GM23248 (cell line): Measurements from ENCODE around the gene PQBP1. TPM values are rescaled to one million over a fixed set of nuclear protein-coding genes. Genes with fewer than 3 reads are reported as not detected.
"Not testable (repeated sequence)": the region's sequence is repeated elsewhere in the genome, so short reads cannot be mapped to it uniquely, and the experiment has no call there.

Experiments
- DNase-seq: peaks from one replicate; pipeline ENCODE4 v3.0.0-alpha.2; 2015
- H2AFZ ChIP-seq: fragments of 200-600 bp; sonication (generic); 2 replicates; pipeline ENCODE4 v1.6.1; 2016; ENCODE audit warnings: antibody characterized with exemption
- H3F3A ChIP-seq: fragments of 200-600 bp; sonication (generic); 2 replicates; pipeline ENCODE4 v1.6.1; 2016; ENCODE audit warnings: mild to moderate bottlenecking, antibody characterized with exemption, mixed run types; ENCODE audit not compliant: insufficient read depth
- H3K27ac ChIP-seq: fragments of 200-600 bp; sonication (generic); 2 replicates; pipeline ENCODE4 v1.5.1; 2016; ENCODE audit warnings: mild to moderate bottlenecking
- H3K27me3 ChIP-seq: fragments of 200-600 bp; sonication (generic); replicated peaks from 2 replicates; pipeline ENCODE4 v1.6.1; 2016; ENCODE audit warnings: mild to moderate bottlenecking; ENCODE audit not compliant: insufficient read depth
- H3K36me3 ChIP-seq: fragments of 200-600 bp; sonication (generic); 2 replicates; pipeline ENCODE4 v1.6.1; 2016; ENCODE audit warnings: low read depth, mild to moderate bottlenecking
- H3K4me1 ChIP-seq: fragments of 200-600 bp; sonication (generic); 2 replicates; pipeline ENCODE4 v1.6.1; 2016; ENCODE audit warnings: mild to moderate bottlenecking; ENCODE audit not compliant: insufficient read depth
- H3K4me2 ChIP-seq: fragments of 200-600 bp; sonication (generic); one replicate; pipeline ENCODE4 v1.6.1; 2016; ENCODE audit warnings: mild to moderate bottlenecking; ENCODE audit not compliant: unreplicated experiment
- H3K4me3 ChIP-seq: fragments of 200-600 bp; sonication (generic); 2 replicates; pipeline ENCODE4 v1.5.1; 2016; ENCODE audit warnings: mild to moderate bottlenecking
- H3K79me2 ChIP-seq: fragments of 200-600 bp; sonication (generic); 2 replicates; pipeline ENCODE4 v1.6.1; 2016; ENCODE audit warnings: mild to moderate bottlenecking; ENCODE audit not compliant: insufficient read depth
- H3K9ac ChIP-seq: fragments of 200-600 bp; sonication (generic); 2 replicates; pipeline ENCODE4 v1.6.1; 2016; ENCODE audit warnings: mild to moderate bottlenecking
- H3K9me2 ChIP-seq: fragments of 200-600 bp; sonication (generic); 2 replicates; pipeline ENCODE4 v1.6.1; 2016; ENCODE audit warnings: mixed run types, mild to moderate bottlenecking, moderate library complexity; ENCODE audit not compliant: insufficient read depth
- H3K9me3 ChIP-seq: fragments of 200-600 bp; sonication (generic); one replicate; pipeline ENCODE4 v1.6.1; 2017; ENCODE audit warnings: low read depth
- H4K20me1 ChIP-seq: fragments of 200-600 bp; sonication (generic); 2 replicates; pipeline ENCODE4 v1.6.0; 2016; ENCODE audit not compliant: insufficient read depth
- EZH2 ChIP-seq: fragments of 200-600 bp; sonication (generic); IDR thresholded peaks from 2 replicates; pipeline ENCODE4 v1.6.1; 2018; ENCODE audit warnings: antibody characterized with exemption, mild to moderate bottlenecking; ENCODE audit not compliant: insufficient read depth, poor library complexity, severe bottlenecking
- EZH2phosphoT487 ChIP-seq: fragments of 200-600 bp; sonication (generic); IDR thresholded peaks from 2 replicates; pipeline ENCODE4 v1.6.1; 2018; ENCODE audit warnings: antibody characterized with exemption, moderate library complexity, mild to moderate bottlenecking, low read depth; ENCODE audit not compliant: insufficient read depth
- WGBS, 2 experiments: methylation state at CpG; one replicate each; pipeline ENCODE4 v1.1.6; 2015 to 2017; ENCODE audit warnings: low lambda C conversion rate in 2 of 2, low coverage in 1 of 2; ENCODE audit errors: missing lambda C conversion rate in 2 of 2; 5-methylcytosine and 5-hydroxymethylcytosine counted together
- in situ Hi-C: fragments of 300-500 bp; cut with MboI; formaldehyde crosslinking; loops from 2 replicates; pipeline ENCODE4 v1.15.0; 2020
- polyA plus RNA-seq: library from polyadenylated mRNA; unstranded; fragments of >200 nt; fragmentation: Nextera tagmentation; extraction: Ambion mirVana; gene quantifications from 2 replicates; pipeline ENCODE4 v1.2.1, GENCODE V29; 2016
- total RNA-seq: library from RNA; depleted of rRNA; stranded (reverse); fragments of >200 nt; shearing (Covaris generic); gene quantifications from 2 replicates; pipeline ENCODE4 v1.2.3, GENCODE V29; 2014

PQBP1 gene
- total and polyA plus RNA-seq, 2 experiments from 2014 or later = 30.3 to 45.4 TPM

DNA sequence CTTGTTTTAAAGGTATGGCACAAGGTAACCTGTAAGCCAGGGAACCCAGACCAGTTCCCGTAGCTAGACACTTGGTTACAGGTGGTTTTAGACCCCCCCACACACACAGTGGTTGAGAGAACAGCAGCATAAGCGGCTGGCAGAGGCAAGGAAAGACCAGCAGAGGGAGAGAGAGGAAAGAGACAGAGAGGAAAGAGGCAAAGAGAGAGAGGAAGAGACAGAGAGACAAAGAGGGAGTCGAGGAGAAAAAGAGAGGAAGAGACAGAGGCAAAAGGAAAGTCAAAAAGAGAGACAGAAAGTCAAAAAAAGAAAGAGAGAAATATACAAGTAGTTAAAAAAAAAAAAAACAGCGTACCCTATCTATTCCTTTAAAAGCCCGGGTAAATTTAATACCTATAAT lies 42.8 kb upstream of the PQBP1 start:
- 36 to 46% methylated on average over 4 to 5 of the region's 5 CpGs for WGBS, 2 experiments
- H3K9me3 ChIP-seq = no peaks in the 10 kb centered on the region
- no peaks in the 10 kb centered on the region for H3K79me2 ChIP-seq
- no peaks in the 10 kb centered on the region for H3K9me2 ChIP-seq
- no peaks in the 10 kb centered on the region for H3K27me3 ChIP-seq
- DNase-seq = no peak
- no peaks in the 10 kb centered on the region for H3F3A ChIP-seq
- no peak overlapping the region for H3K4me3 ChIP-seq
- H3K9ac ChIP-seq = no peak overlapping the region
- no peaks in the 10 kb centered on the region for H4K20me1 ChIP-seq
- H3K27ac ChIP-seq = no peak overlapping the region
- H2AFZ ChIP-seq = no peak overlapping the region
- no peaks in the 10 kb centered on the region for H3K4me1 ChIP-seq
- H3K36me3 ChIP-seq = no peaks in the 10 kb centered on the region
- H3K4me2 ChIP-seq = no peak overlapping the region
- in situ Hi-C loops = no loop called here
- TF ChIP-seq EZH2 (no peak), EZH2phosphoT487 (no peak)

DNA sequence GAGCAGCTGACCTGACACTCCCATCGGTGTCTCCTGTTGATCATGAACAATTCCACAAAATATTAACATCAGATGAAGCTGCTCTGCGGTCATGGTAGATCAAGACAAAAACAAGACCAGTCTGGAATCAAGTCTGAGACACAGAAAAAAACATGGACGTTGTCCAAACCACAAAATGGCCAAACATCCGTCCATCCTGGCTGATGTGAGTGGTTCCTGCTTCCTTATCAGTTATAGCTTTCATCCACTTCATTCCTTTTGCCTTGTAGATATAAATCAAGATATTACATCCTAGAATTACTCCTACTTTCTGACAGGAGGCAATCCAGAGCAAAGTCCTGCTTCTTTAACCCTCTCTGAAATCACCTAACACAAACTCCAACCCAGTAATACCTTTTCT lies 33.5 kb upstream of the PQBP1 start:
- Histone ChIP-seq H3K9me3 (no peaks in the 10 kb centered on the region), H3K79me2 (no peaks in the 10 kb centered on the region), H3K27me3 (no peaks in the 10 kb centered on the region), H3K36me3 (no peaks in the 10 kb centered on the region), H3K9me2 (no peaks in the 10 kb centered on the region), H3K4me2 (no peak overlapping the region), H3K4me1 (no peaks in the 10 kb centered on the region), H3K4me3 (no peak overlapping the region), H4K20me1 (no peaks in the 10 kb centered on the region), H3F3A (no peaks in the 10 kb centered on the region), H3K27ac (no peak overlapping the region), H2AFZ (no peak overlapping the region), H3K9ac (no peak overlapping the region)
- WGBS, 2 experiments = 17 to 26% methylated on average over 4 of the region's 4 CpGs
- in situ Hi-C loops = no loop called here
- peak; percentile 1 for DNase-seq
- TF ChIP-seq EZH2 (no peak), EZH2phosphoT487 (no peak)

DNA sequence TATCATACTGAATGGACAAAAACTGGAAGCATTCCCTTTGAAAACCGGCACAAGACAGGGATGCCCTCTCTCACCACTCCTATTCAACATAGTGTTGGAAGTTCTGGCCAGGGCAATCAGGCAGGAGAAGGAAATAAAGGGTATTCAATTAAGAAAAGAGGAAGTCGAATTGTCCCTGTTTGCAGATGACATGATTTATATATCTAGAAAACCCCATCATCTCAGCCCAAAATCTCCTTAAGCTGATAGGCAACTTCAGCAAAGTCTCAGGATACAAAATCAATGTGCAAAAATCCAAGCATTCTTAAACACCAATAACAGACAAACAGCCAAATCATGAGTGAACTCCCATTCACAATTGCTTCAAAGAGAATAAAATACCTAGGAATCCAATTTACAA lies 25.7 kb upstream of the PQBP1 start:
- H3K27ac ChIP-seq, H2AFZ ChIP-seq, H3K9me2 ChIP-seq, H3K4me1 ChIP-seq, H3K27me3 ChIP-seq, H3K9me3 ChIP-seq, H3F3A ChIP-seq, in situ Hi-C loops, H3K79me2 ChIP-seq, H3K9ac ChIP-seq, H3K4me3 ChIP-seq, H4K20me1 ChIP-seq, DNase-seq, H3K4me2 ChIP-seq, H3K36me3 ChIP-seq: not testable (repeated sequence)
- 0 to 43% methylated on average over 1 to 2 of the region's 2 CpGs for WGBS, 2 experiments

DNA sequence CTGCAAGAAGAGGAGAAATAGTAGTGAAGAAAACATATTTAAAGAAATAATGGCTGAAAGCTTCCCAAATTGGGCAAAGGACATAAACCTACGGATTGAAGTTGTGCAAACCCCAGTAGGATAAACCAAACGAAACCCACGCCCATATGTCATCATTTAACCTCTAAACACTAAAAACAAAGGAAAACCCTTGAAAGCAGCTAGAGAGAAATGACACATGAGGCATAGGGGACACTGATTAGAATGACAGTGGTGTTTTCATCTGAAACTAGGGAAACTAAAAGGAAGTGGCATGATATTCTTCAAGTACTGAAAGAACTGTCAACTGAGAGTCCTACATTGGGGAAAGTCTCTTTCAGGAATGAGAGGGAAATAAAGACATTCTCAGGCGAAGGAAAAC lies 20.8 kb upstream of the PQBP1 start:
- H3K9me2 ChIP-seq, H3K4me3 ChIP-seq: not testable (repeated sequence)
- WGBS, 2 experiments = 46 to 60% methylated on average over 3 to 4 of the region's 4 CpGs

DNA sequence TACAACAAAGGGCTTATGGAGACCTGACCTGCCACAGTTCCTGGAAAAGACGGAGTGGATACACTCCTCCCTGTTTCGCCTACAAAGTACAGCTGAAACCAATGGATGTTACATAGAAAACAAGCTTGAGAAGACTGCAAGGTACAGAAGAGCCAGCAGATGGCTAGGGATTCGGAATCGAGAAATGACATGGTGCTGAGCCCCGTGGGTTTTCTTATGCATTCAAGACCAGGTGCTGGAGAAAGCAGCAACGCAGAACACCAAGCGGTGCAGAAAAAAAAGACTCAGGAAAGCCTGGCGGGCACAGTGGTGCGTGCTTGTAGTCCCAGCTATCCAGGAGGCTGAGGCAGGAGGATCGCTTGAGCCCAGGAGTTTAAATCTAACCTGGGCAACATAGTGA lies 14.0 kb upstream of the PQBP1 start:
- peak; percentile 6 for DNase-seq
- no peaks in the 10 kb centered on the region for H3K79me2 ChIP-seq
- no peaks in the 10 kb centered on the region for H3F3A ChIP-seq
- H3K4me1 ChIP-seq = no peaks in the 10 kb centered on the region
- WGBS, 2 experiments = 38 to 42% methylated on average over 9 to 10 of the region's 10 CpGs
- no peaks in the 10 kb centered on the region for H4K20me1 ChIP-seq
- no peaks in the 10 kb centered on the region for H3K9me2 ChIP-seq
- H3K36me3 ChIP-seq = no peaks in the 10 kb centered on the region
- no peaks in the 10 kb centered on the region for H3K9me3 ChIP-seq
- no peak overlapping the region for H2AFZ ChIP-seq
- H3K27ac ChIP-seq = no peak overlapping the region
- in situ Hi-C loops = no loop called here
- H3K4me3 ChIP-seq = no peak overlapping the region
- H3K4me2 ChIP-seq = no peak overlapping the region
- H3K9ac ChIP-seq = no peak overlapping the region
- TF ChIP-seq EZH2phosphoT487 = no peak
- no peak for TF ChIP-seq EZH2
- no peaks in the 10 kb centered on the region for H3K27me3 ChIP-seq

More for the DNA sequence above, 20.8 kb upstream of the PQBP1 start:
- H3K9me3 ChIP-seq, H2AFZ ChIP-seq, H3K79me2 ChIP-seq, DNase-seq, H3K4me1 ChIP-seq, H3K27ac ChIP-seq, H3F3A ChIP-seq, in situ Hi-C loops, H4K20me1 ChIP-seq, H3K36me3 ChIP-seq, H3K4me2 ChIP-seq, H3K9ac ChIP-seq, H3K27me3 ChIP-seq: not testable (repeated sequence)

DNA sequence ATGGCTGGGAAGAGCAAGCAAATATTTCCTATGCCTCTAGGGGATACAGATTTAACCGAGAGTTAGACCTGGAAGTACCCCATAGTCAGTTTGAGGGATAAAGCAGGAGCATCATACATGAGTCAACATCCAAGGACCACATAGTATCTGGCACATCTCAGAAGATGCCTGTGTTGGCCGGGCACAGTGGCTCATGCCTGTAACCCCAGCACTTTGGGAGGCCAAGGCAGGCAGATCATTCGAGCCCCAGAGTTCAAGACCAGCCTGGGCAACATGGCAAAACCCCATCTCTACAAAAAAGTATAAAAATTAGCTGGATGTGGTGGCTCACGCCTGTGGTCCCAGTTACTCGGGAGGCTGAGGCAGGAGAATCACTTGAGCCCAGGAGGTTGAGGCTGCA lies 11.1 kb upstream of the PQBP1 start:
- H3K4me2 ChIP-seq, H3K9ac ChIP-seq, DNase-seq, H3K4me3 ChIP-seq, H2AFZ ChIP-seq, H3K9me2 ChIP-seq, H4K20me1 ChIP-seq, H3K4me1 ChIP-seq, H3K36me3 ChIP-seq, H3K79me2 ChIP-seq, H3K27me3 ChIP-seq, H3F3A ChIP-seq, H3K9me3 ChIP-seq, H3K27ac ChIP-seq, in situ Hi-C loops: not testable (repeated sequence)
- 50 to 69% methylated on average over 5 of the region's 5 CpGs for WGBS, 2 experiments
